SK-N-SH (cell line): ENCODE measurements around the gene FAM89B. TPM values are rescaled to one million over a fixed set of nuclear protein-coding genes. Genes with fewer than 3 reads are reported as not detected.

Source experiments
- CTCF ChIA-PET: fragments of 300-600, 350-600 bp; formaldehyde crosslinking; extraction: SDS; loops from one replicate; lab custom pipeline; 2021; lab: Yijun Ruan, JAX
- POLR2A ChIA-PET: fragments of 350-600 bp; sonication (Branson Sonifier 250); formaldehyde crosslinking; extraction: SDS; loops from one replicate; lab custom pipeline; 2020; ENCODE audit warnings: antibody characterized with exemption, inconsistent platforms; lab: Yijun Ruan, JAX
- DNase-seq: peaks from one replicate; pipeline ENCODE4 v3.0.0; 2012
- H2AFZ ChIP-seq: fragments of 200-600 bp; sonication (generic); 2 replicates; pipeline ENCODE4 v1.8.1; 2016; ENCODE audit warnings: antibody characterized with exemption, mild to moderate bottlenecking, low read depth
- H3F3A ChIP-seq: fragments of 200-600 bp; sonication (generic); replicated peaks from 2 replicates; pipeline ENCODE3; 2016; ENCODE audit warnings: antibody characterized with exemption, mild to moderate bottlenecking; ENCODE audit not compliant: insufficient read depth
- H3K27ac ChIP-seq, 2 experiments: fragments of 200-500 bp in 1 of 2; fragments of 200-600 bp in 1 of 2; sonication (Bioruptor generic) in 1 of 2; sonication (generic), shearing (Covaris generic) in 1 of 2; 2 replicates each; pipeline versions ENCODE4 v1.5.1 to v1.6.1; 2014 to 2016; ENCODE audit warnings: low read depth in 2 of 2, inconsistent platforms in 1 of 2, low read length in 1 of 2, mild to moderate bottlenecking in 1 of 2, mixed read lengths in 1 of 2
- H3K27me3 ChIP-seq: fragments of 200-600 bp; sonication (generic), shearing (Covaris generic); 2 replicates; pipeline ENCODE4 v1.6.1; 2016; ENCODE audit warnings: mixed run types; ENCODE audit not compliant: insufficient read depth
- H3K36me3 ChIP-seq, 2 experiments: fragments of 200-500 bp in 1 of 2; fragments of 200-600 bp in 1 of 2; sonication (Bioruptor generic) in 1 of 2; sonication (generic) in 1 of 2; replicated peaks in 1 of 2; 2 replicates each; pipeline versions ENCODE3 to v1.5.1; 2014 to 2016; ENCODE audit warnings: low read length in 1 of 2, mild to moderate bottlenecking in 1 of 2; ENCODE audit not compliant: insufficient read depth in 2 of 2, control insufficient read depth in 1 of 2
- H3K4me1 ChIP-seq, 2 experiments: fragments of 200-500 bp in 1 of 2; fragments of 200-600 bp in 1 of 2; sonication (Bioruptor generic) in 1 of 2; sonication (generic), shearing (Covaris generic) in 1 of 2; 2 replicates each; pipeline versions ENCODE4 v1.5.1 to v1.6.1; 2014 to 2016; ENCODE audit warnings: low read depth in 1 of 2, low read length in 1 of 2, mixed run types in 1 of 2; ENCODE audit not compliant: insufficient read depth in 2 of 2, control insufficient read depth in 1 of 2
- H3K4me2 ChIP-seq: fragments of 200-600 bp; sonication (generic), shearing (Covaris generic); 2 replicates; pipeline ENCODE4 v1.6.1; 2017; ENCODE audit warnings: mixed run types
- H3K4me3 ChIP-seq, 2 experiments: fragments of 200-500 bp in 1 of 2; fragments of 200-600 bp in 1 of 2; sonication (Bioruptor generic) in 1 of 2; sonication (generic), shearing (Covaris generic) in 1 of 2; 2 replicates each; pipeline versions ENCODE4 v1.5.1 to v1.8.1; 2014 to 2016; ENCODE audit warnings: low read depth in 2 of 2, inconsistent platforms in 1 of 2, low read length in 1 of 2, mild to moderate bottlenecking in 1 of 2, mixed read lengths in 1 of 2, moderate library complexity in 1 of 2
- H3K79me2 ChIP-seq: fragments of 200-600 bp; sonication (generic); 2 replicates; pipeline ENCODE4 v1.8.1; 2017; ENCODE audit warnings: mild to moderate bottlenecking; ENCODE audit not compliant: insufficient read depth
- H3K9ac ChIP-seq: fragments of 200-600 bp; sonication (generic); 2 replicates; pipeline ENCODE4 v1.6.1; 2017; ENCODE audit warnings: mixed run types
- H3K9me2 ChIP-seq: fragments of 200-600 bp; sonication (generic); 2 replicates; pipeline ENCODE4 v1.6.1; 2017; ENCODE audit warnings: mixed run types
- H3K9me3 ChIP-seq: fragments of 200-600 bp; sonication (generic); 2 replicates; pipeline ENCODE4 v1.6.1; 2017; ENCODE audit warnings: mixed run types, mild to moderate bottlenecking, moderate library complexity
- H4K20me1 ChIP-seq: fragments of 200-600 bp; sonication (generic); 2 replicates; pipeline ENCODE4 v1.6.1; 2017; ENCODE audit warnings: mild to moderate bottlenecking, mixed run types; ENCODE audit not compliant: insufficient read depth
- CHD2 ChIP-seq: fragments of 150-350 bp; IDR thresholded peaks from 2 replicates; pipeline ENCODE4 v1.6.1; 2018; ENCODE audit warnings: low read length; ENCODE audit not compliant: partially characterized antibody
- EZH2phosphoT487 ChIP-seq: fragments of 200-600 bp; sonication (generic); IDR thresholded peaks from 2 replicates; pipeline ENCODE4 v1.6.1; 2017; ENCODE audit warnings: low read depth, mixed run types, mild to moderate bottlenecking, antibody characterized with exemption, moderate library complexity, borderline replicate concordance
- FOXJ3 ChIP-seq: sonication (generic); formaldehyde crosslinking; IDR thresholded peaks from 2 replicates; pipeline ENCODE4 v1.5.1; 2020; ENCODE audit warnings: mild to moderate bottlenecking, missing genetic modification reagents
- SIN3A ChIP-seq: IDR thresholded peaks from 2 replicates; pipeline ENCODE4 v1.6.1; 2012; ENCODE audit warnings: low read depth, mild to moderate bottlenecking, low read length, moderate library complexity, borderline replicate concordance
- SMC3 ChIP-seq: IDR thresholded peaks from 2 replicates; pipeline ENCODE4 v1.6.1; 2012; ENCODE audit warnings: low read depth, low read length, improper control_type of control experiment
- TEAD4 ChIP-seq: IDR thresholded peaks from 2 replicates; pipeline ENCODE4 v1.4.0; 2012; ENCODE audit warnings: mild to moderate bottlenecking, borderline replicate concordance; ENCODE audit not compliant: insufficient read depth
- USF2 ChIP-seq: fragments of 150-350 bp; IDR thresholded peaks from 2 replicates; pipeline ENCODE4 v1.6.1; 2017; ENCODE audit warnings: antibody characterized with exemption, low read length, low read depth, borderline replicate concordance
- WGBS: methylation state at CpG from one replicate; pipeline ENCODE4 v1.1.6; 2017; ENCODE audit warnings: low lambda C conversion rate; 5-methylcytosine and 5-hydroxymethylcytosine counted together
- polyA plus RNA-seq, 3 experiments: library from polyadenylated mRNA; depleted of rRNA; stranded (reverse); fragments of >200 nt; gene quantifications; 2 replicates each; pipeline ENCODE4 v1.2.3, GENCODE V29; 2012
- small RNA-seq, 7 experiments: library from RNA; depleted of rRNA; stranded (forward); fragments of <200 nt; gene quantifications; one replicate each; pipeline ENCODE3, GENCODE V24; 2012
- TF ChIP-seq, protein P1 (sequence below): IDR thresholded peaks from 2 replicates; pipeline ENCODE4 v1.6.1; 2012; ENCODE audit warnings: mild to moderate bottlenecking, low read depth, low read length, moderate library complexity

FAM89B gene
- polyA plus RNA-seq, 1 of the 3 experiments (the other 2 are of a cell fraction), result 65.3 TPM

- TF ChIP-seq FOXJ3 (CRISPR knock-in tag) (no peak), TEAD4 (no peak), SIN3A (no peak)
- TF ChIP-seq, all 33 proteins: peak for 0
- H3K4me1 ChIP-seq, result peaks cover 0 to 6% of the 10 kb centered on the region in 2 experiments; a peak in 1 of 4 replicates
- H3K79me2 ChIP-seq, result peaks cover 45% of the 10 kb centered on the region
- H3K4me2 ChIP-seq, result no peak overlapping the region
- 97% methylated on average over 11 of the region's 16 CpGs for WGBS
- H3K9ac ChIP-seq, result no peak overlapping the region
- no peaks in the 10 kb centered on the region for H3K9me3 ChIP-seq
- no peak overlapping the region for H3K4me3 ChIP-seq
- peaks cover 16 to 91% of the 10 kb centered on the region in 2 experiments for H3K36me3 ChIP-seq
- H3K27ac ChIP-seq, result no peak overlapping the region
- H4K20me1 ChIP-seq, result peaks cover 16% of the 10 kb centered on the region
- no peaks in the 10 kb centered on the region for H3K27me3 ChIP-seq
- no peak for DNase-seq
- no peaks in the 10 kb centered on the region for H3K9me2 ChIP-seq
- no peak overlapping the region for H2AFZ ChIP-seq
- CTCF ChIA-PET, result interaction anchor here (1.0 kb wide), 1 partner anchor 16 kb away, joined by 3 read pairs; the partner anchor contains the start of gene SIPA1
- H3F3A ChIP-seq, result no peaks in the 10 kb centered on the region
- POLR2A ChIA-PET, result no interaction called here
Measured at GRCh38 chr11:65622011-65622410, 49.7 kb downstream of the FAM89B start.

DNA sequence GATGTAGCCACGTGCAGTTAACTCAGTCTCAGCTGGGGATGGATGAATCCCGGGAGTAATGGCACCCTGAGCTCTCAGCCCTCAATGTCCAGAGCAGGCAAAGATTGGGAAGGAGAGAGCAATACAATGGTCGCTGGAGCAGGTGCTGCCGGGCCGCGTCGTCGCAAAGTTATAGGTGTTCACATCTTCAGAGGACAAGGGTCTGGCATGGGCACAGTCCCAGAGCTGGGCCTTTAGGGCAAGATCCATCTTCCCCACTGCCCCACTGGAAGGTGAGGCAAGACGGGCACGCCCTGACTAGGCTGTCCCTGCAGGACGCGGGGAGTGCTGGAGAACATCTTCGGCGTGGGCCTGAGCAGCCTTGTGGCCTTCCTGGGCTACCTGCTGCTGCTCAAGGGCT, 50.8 kb downstream of the FAM89B start:
- 0 out of 2 replicates have a peak, but pooled peaks cover 11% of the 10 kb centered on the region for H4K20me1 ChIP-seq
- TF ChIP-seq CHD2 (no peak), TEAD4 (no peak), USF2 (no peak), SMC3 (no peak), EZH2phosphoT487 (no peak)
- TF ChIP-seq, protein P1, sequence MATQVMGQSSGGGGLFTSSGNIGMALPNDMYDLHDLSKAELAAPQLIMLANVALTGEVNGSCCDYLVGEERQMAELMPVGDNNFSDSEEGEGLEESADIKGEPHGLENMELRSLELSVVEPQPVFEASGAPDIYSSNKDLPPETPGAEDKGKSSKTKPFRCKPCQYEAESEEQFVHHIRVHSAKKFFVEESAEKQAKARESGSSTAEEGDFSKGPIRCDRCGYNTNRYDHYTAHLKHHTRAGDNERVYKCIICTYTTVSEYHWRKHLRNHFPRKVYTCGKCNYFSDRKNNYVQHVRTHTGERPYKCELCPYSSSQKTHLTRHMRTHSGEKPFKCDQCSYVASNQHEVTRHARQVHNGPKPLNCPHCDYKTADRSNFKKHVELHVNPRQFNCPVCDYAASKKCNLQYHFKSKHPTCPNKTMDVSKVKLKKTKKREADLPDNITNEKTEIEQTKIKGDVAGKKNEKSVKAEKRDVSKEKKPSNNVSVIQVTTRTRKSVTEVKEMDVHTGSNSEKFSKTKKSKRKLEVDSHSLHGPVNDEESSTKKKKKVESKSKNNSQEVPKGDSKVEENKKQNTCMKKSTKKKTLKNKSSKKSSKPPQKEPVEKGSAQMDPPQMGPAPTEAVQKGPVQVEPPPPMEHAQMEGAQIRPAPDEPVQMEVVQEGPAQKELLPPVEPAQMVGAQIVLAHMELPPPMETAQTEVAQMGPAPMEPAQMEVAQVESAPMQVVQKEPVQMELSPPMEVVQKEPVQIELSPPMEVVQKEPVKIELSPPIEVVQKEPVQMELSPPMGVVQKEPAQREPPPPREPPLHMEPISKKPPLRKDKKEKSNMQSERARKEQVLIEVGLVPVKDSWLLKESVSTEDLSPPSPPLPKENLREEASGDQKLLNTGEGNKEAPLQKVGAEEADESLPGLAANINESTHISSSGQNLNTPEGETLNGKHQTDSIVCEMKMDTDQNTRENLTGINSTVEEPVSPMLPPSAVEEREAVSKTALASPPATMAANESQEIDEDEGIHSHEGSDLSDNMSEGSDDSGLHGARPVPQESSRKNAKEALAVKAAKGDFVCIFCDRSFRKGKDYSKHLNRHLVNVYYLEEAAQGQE, result no peak
- TF ChIP-seq, all 33 proteins: peak for 0
- Histone ChIP-seq H3K27me3 (no peaks in the 10 kb centered on the region), H3K9ac (no peak overlapping the region), H3K4me2 (no peak overlapping the region), H3K9me3 (no peaks in the 10 kb centered on the region), H3K4me1 (no peaks in the 10 kb centered on the region), H3K9me2 (no peaks in the 10 kb centered on the region), H2AFZ (no peak overlapping the region), H3F3A (no peaks in the 10 kb centered on the region), H3K4me3 (no peak overlapping the region), H3K79me2 (peaks cover 34% of the 10 kb centered on the region), H3K36me3 (peaks cover 20 to 91% of the 10 kb centered on the region in 2 experiments), H3K27ac (no peak overlapping the region)
- ChIA-PET CTCF (interaction anchor here (0.8 to 1.4 kb wide), 2 partner anchors 50 to 88 kb away, joined by 3 read pairs; no protein-coding TSS in a partner anchor), POLR2A (interaction anchor here (1.6 kb wide), 1 partner anchor 8 kb away, joined by 5 read pairs; no protein-coding TSS in a partner anchor)
- no peak for DNase-seq
- WGBS, result 91% methylated on average over 5 of the region's 14 CpGs

Small RNA genes lying within 50 kb of the gene (small RNA-seq; reads per million reads assigned to genes)
- gene AP001362.1, result 0 reads per million in 7 experiments

Other genes starting within 250 kb of the FAM89B start
- gene DPF2, start 238.7 kb upstream of the FAM89B start, polyA plus RNA-seq (2012; rRNA removed), result 29.6 and 44.9 TPM in 2 replicates
- 0.34 and 0.41 TPM in 2 replicates for gene TIGD3, start 217.8 kb upstream of the FAM89B start, polyA plus RNA-seq (2012; rRNA removed)
- gene SLC25A45, start 189.9 kb upstream of the FAM89B start, polyA plus RNA-seq (2012; rRNA removed), result 3.1 and 3.6 TPM in 2 replicates
- 17.4 and 19.0 TPM in 2 replicates for gene FRMD8, start 185.9 kb upstream of the FAM89B start, polyA plus RNA-seq (2012; rRNA removed)
- gene NEAT1, start 149.7 kb upstream of the FAM89B start, polyA plus RNA-seq (2012; rRNA removed), result 435 and 479 TPM in 2 replicates
- 285 and 510 TPM in 2 replicates for gene MALAT1, start 73.5 kb upstream of the FAM89B start, polyA plus RNA-seq (2012; rRNA removed)
- 76.7 and 79.9 TPM in 2 replicates for gene SCYL1, start 47.5 kb upstream of the FAM89B start, polyA plus RNA-seq (2012; rRNA removed)
- 92.1 and 167 TPM in 2 replicates for gene LTBP3, start 14.2 kb upstream of the FAM89B start, polyA plus RNA-seq (2012; rRNA removed)
- 62.5 and 78.1 TPM in 2 replicates for gene ZNRD2, start 2.1 kb upstream of the FAM89B start, polyA plus RNA-seq (2012; rRNA removed)
- 35.1 and 48.7 TPM in 2 replicates for gene EHBP1L1, start 3.5 kb downstream of the FAM89B start, polyA plus RNA-seq (2012; rRNA removed)
- 0.34 and 0.58 TPM in 2 replicates for gene KCNK7, start 23.3 kb downstream of the FAM89B start, polyA plus RNA-seq (2012; rRNA removed)
- 28.9 and 31.1 TPM in 2 replicates for gene MAP3K11, start 41.7 kb downstream of the FAM89B start, polyA plus RNA-seq (2012; rRNA removed)
- 23.8 and 33.7 TPM in 2 replicates for gene PCNX3, start 43.2 kb downstream of the FAM89B start, polyA plus RNA-seq (2012; rRNA removed)
- gene SIPA1, start 65.6 kb downstream of the FAM89B start, polyA plus RNA-seq (2012; rRNA removed), result 15.1 and 18.7 TPM in 2 replicates
- gene RELA, start 90.4 kb downstream of the FAM89B start, polyA plus RNA-seq (2012; rRNA removed), result 28.1 and 49.5 TPM in 2 replicates
- gene KAT5, start 139.7 kb downstream of the FAM89B start, polyA plus RNA-seq (2012; rRNA removed), result 44.5 and 51.9 TPM in 2 replicates
- 43.9 and 50.9 TPM in 2 replicates for gene RNASEH2C, start 148.3 kb downstream of the FAM89B start, polyA plus RNA-seq (2012; rRNA removed)
- gene AP5B1, start 208.4 kb downstream of the FAM89B start, polyA plus RNA-seq (2012; rRNA removed), result 3.8 and 4.6 TPM in 2 replicates
- gene OVOL1, start 214.5 kb downstream of the FAM89B start, polyA plus RNA-seq (2012; rRNA removed), result not detected in 2 replicates